GM23248 (cell line): ENCODE measurements around the gene HPRT1. TPM values are rescaled to one million over a fixed set of nuclear protein-coding genes. Genes with fewer than 3 reads are reported as not detected.

Experiments used
- DNase-seq: peaks from one replicate; pipeline ENCODE4 v3.0.0-alpha.2; 2015
- H2AFZ ChIP-seq: fragments of 200-600 bp; sonication (generic); 2 replicates; pipeline ENCODE4 v1.6.1; 2016; ENCODE audit warnings: antibody characterized with exemption
- H3F3A ChIP-seq: fragments of 200-600 bp; sonication (generic); 2 replicates; pipeline ENCODE4 v1.6.1; 2016; ENCODE audit warnings: mild to moderate bottlenecking, antibody characterized with exemption, mixed run types; ENCODE audit not compliant: insufficient read depth
- H3K27ac ChIP-seq: fragments of 200-600 bp; sonication (generic); 2 replicates; pipeline ENCODE4 v1.5.1; 2016; ENCODE audit warnings: mild to moderate bottlenecking
- H3K27me3 ChIP-seq: fragments of 200-600 bp; sonication (generic); replicated peaks from 2 replicates; pipeline ENCODE4 v1.6.1; 2016; ENCODE audit warnings: mild to moderate bottlenecking; ENCODE audit not compliant: insufficient read depth
- H3K36me3 ChIP-seq: fragments of 200-600 bp; sonication (generic); 2 replicates; pipeline ENCODE4 v1.6.1; 2016; ENCODE audit warnings: low read depth, mild to moderate bottlenecking
- H3K4me1 ChIP-seq: fragments of 200-600 bp; sonication (generic); 2 replicates; pipeline ENCODE4 v1.6.1; 2016; ENCODE audit warnings: mild to moderate bottlenecking; ENCODE audit not compliant: insufficient read depth
- H3K4me2 ChIP-seq: fragments of 200-600 bp; sonication (generic); one replicate; pipeline ENCODE4 v1.6.1; 2016; ENCODE audit warnings: mild to moderate bottlenecking; ENCODE audit not compliant: unreplicated experiment
- H3K4me3 ChIP-seq: fragments of 200-600 bp; sonication (generic); 2 replicates; pipeline ENCODE4 v1.5.1; 2016; ENCODE audit warnings: mild to moderate bottlenecking
- H3K79me2 ChIP-seq: fragments of 200-600 bp; sonication (generic); 2 replicates; pipeline ENCODE4 v1.6.1; 2016; ENCODE audit warnings: mild to moderate bottlenecking; ENCODE audit not compliant: insufficient read depth
- H3K9ac ChIP-seq: fragments of 200-600 bp; sonication (generic); 2 replicates; pipeline ENCODE4 v1.6.1; 2016; ENCODE audit warnings: mild to moderate bottlenecking
- H3K9me2 ChIP-seq: fragments of 200-600 bp; sonication (generic); 2 replicates; pipeline ENCODE4 v1.6.1; 2016; ENCODE audit warnings: mixed run types, mild to moderate bottlenecking, moderate library complexity; ENCODE audit not compliant: insufficient read depth
- H3K9me3 ChIP-seq: fragments of 200-600 bp; sonication (generic); one replicate; pipeline ENCODE4 v1.6.1; 2017; ENCODE audit warnings: low read depth
- H4K20me1 ChIP-seq: fragments of 200-600 bp; sonication (generic); 2 replicates; pipeline ENCODE4 v1.6.0; 2016; ENCODE audit not compliant: insufficient read depth
- EZH2 ChIP-seq: fragments of 200-600 bp; sonication (generic); IDR thresholded peaks from 2 replicates; pipeline ENCODE4 v1.6.1; 2018; ENCODE audit warnings: antibody characterized with exemption, mild to moderate bottlenecking; ENCODE audit not compliant: insufficient read depth, poor library complexity, severe bottlenecking
- EZH2phosphoT487 ChIP-seq: fragments of 200-600 bp; sonication (generic); IDR thresholded peaks from 2 replicates; pipeline ENCODE4 v1.6.1; 2018; ENCODE audit warnings: antibody characterized with exemption, moderate library complexity, mild to moderate bottlenecking, low read depth; ENCODE audit not compliant: insufficient read depth
- WGBS, 2 experiments: methylation state at CpG; one replicate each; pipeline ENCODE4 v1.1.6; 2015 to 2017; ENCODE audit warnings: low lambda C conversion rate in 2 of 2, low coverage in 1 of 2; ENCODE audit errors: missing lambda C conversion rate in 2 of 2; 5-methylcytosine and 5-hydroxymethylcytosine counted together
- in situ Hi-C: fragments of 300-500 bp; cut with MboI; formaldehyde crosslinking; loops from 2 replicates; pipeline ENCODE4 v1.15.0; 2020
- polyA plus RNA-seq: library from polyadenylated mRNA; unstranded; fragments of >200 nt; fragmentation: Nextera tagmentation; extraction: Ambion mirVana; gene quantifications from 2 replicates; pipeline ENCODE4 v1.2.1, GENCODE V29; 2016
- total RNA-seq: library from RNA; depleted of rRNA; stranded (reverse); fragments of >200 nt; shearing (Covaris generic); gene quantifications from 2 replicates; pipeline ENCODE4 v1.2.3, GENCODE V29; 2014

The HPRT1 gene
- total and polyA plus RNA-seq, 2 experiments from 2014 or later: 12.0 to 63.2 TPM

DNA sequence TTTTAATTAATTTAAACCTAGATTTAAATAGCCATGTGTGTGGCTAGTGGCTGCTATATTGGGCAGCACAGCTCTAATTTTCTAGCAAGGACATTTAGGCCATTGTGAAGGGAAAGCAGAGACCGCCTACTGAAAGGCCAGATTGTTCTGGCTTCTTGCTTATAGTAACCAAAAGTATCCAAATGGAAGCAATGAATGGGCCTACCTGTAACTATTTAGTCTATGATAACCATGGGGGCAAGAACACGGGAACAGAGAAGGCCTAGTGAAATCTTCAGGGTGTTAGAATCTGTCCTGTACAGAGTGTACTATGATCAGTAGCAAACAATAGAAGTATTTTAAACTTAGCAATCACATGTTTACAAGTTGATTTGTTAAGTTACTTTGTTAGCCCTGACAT is 16.5 kb upstream of the HPRT1 start:
- no peaks in the 10 kb centered on the region for H3K4me1 ChIP-seq
- H3K9ac ChIP-seq: no peak overlapping the region
- no peak overlapping the region for H3K27ac ChIP-seq
- WGBS, 2 experiments: 93 to 96% methylated on average over 2 of the region's 2 CpGs
- H4K20me1 ChIP-seq: no peaks in the 10 kb centered on the region
- no peaks in the 10 kb centered on the region for H3K79me2 ChIP-seq
- no peaks in the 10 kb centered on the region for H3K9me2 ChIP-seq
- no peak overlapping the region for H2AFZ ChIP-seq
- DNase-seq: no peak
- no peaks in the 10 kb centered on the region for H3K27me3 ChIP-seq
- TF ChIP-seq EZH2 (no peak), EZH2phosphoT487 (no peak)
- H3K4me3 ChIP-seq: no peak overlapping the region
- H3K36me3 ChIP-seq: no peaks in the 10 kb centered on the region
- in situ Hi-C loops: no loop called here
- H3K9me3 ChIP-seq: no peaks in the 10 kb centered on the region
- H3F3A ChIP-seq: no peaks in the 10 kb centered on the region
- no peak overlapping the region for H3K4me2 ChIP-seq

- no peak overlapping the region for H3K4me2 ChIP-seq
- H3K9me2 ChIP-seq: no peaks in the 10 kb centered on the region
- H3K36me3 ChIP-seq: no peaks in the 10 kb centered on the region
- in situ Hi-C loops: no loop called here
- no peak overlapping the region for H3K27ac ChIP-seq
- 90 to 97% methylated on average over 3 of the region's 3 CpGs for WGBS, 2 experiments
- no peaks in the 10 kb centered on the region for H4K20me1 ChIP-seq
- H3F3A ChIP-seq: no peaks in the 10 kb centered on the region
- TF ChIP-seq EZH2 (no peak), EZH2phosphoT487 (no peak)
- no peak overlapping the region for H3K9ac ChIP-seq
- no peak overlapping the region for H2AFZ ChIP-seq
- DNase-seq: no peak
- no peak overlapping the region for H3K4me3 ChIP-seq
- no peaks in the 10 kb centered on the region for H3K79me2 ChIP-seq
- H3K9me3 ChIP-seq: no peaks in the 10 kb centered on the region
- no peaks in the 10 kb centered on the region for H3K4me1 ChIP-seq
- H3K27me3 ChIP-seq: no peaks in the 10 kb centered on the region
Observed at GRCh38 chrX:134444681-134445080, 15.3 kb upstream of the HPRT1 start.

GRCh38 chrX:134452596-134452995 is 7.4 kb upstream of the HPRT1 start:
- Histone ChIP-seq H3K9me3 (no peaks in the 10 kb centered on the region), H3K4me3 (no peak overlapping the region), H3K27me3 (no peaks in the 10 kb centered on the region), H3K27ac (no peak overlapping the region), H3K36me3 (no peaks in the 10 kb centered on the region), H3K79me2 (no peaks in the 10 kb centered on the region), H3K9me2 (no peaks in the 10 kb centered on the region), H4K20me1 (no peaks in the 10 kb centered on the region), H2AFZ (no peak overlapping the region), H3K4me1 (no peaks in the 10 kb centered on the region), H3K9ac (no peak overlapping the region), H3K4me2 (no peak overlapping the region), H3F3A (no peaks in the 10 kb centered on the region)
- 70 to 75% methylated on average over 6 of the region's 6 CpGs for WGBS, 2 experiments
- in situ Hi-C loops: no loop called here
- no peak for DNase-seq
- no peak for TF ChIP-seq EZH2
- TF ChIP-seq EZH2phosphoT487: no peak

GRCh38 chrX:134453631-134454030 is 6.3 kb upstream of the HPRT1 start:
- H4K20me1 ChIP-seq: no peaks in the 10 kb centered on the region
- no peaks in the 10 kb centered on the region for H3K4me1 ChIP-seq
- no peaks in the 10 kb centered on the region for H3K36me3 ChIP-seq
- no peaks in the 10 kb centered on the region for H3K79me2 ChIP-seq
- TF ChIP-seq EZH2 (no peak), EZH2phosphoT487 (no peak)
- no peaks in the 10 kb centered on the region for H3K9me2 ChIP-seq
- no peak overlapping the region for H3K27ac ChIP-seq
- H3K27me3 ChIP-seq: no peaks in the 10 kb centered on the region
- H3K4me3 ChIP-seq: no peak overlapping the region
- no peak overlapping the region for H3K4me2 ChIP-seq
- in situ Hi-C loops: no loop called here
- WGBS, 2 experiments: 82 to 84% methylated on average over 6 of the region's 6 CpGs
- H3K9ac ChIP-seq: no peak overlapping the region
- no peaks in the 10 kb centered on the region for H3F3A ChIP-seq
- H2AFZ ChIP-seq: no peak overlapping the region
- DNase-seq: no peak
- H3K9me3 ChIP-seq: no peaks in the 10 kb centered on the region

DNA sequence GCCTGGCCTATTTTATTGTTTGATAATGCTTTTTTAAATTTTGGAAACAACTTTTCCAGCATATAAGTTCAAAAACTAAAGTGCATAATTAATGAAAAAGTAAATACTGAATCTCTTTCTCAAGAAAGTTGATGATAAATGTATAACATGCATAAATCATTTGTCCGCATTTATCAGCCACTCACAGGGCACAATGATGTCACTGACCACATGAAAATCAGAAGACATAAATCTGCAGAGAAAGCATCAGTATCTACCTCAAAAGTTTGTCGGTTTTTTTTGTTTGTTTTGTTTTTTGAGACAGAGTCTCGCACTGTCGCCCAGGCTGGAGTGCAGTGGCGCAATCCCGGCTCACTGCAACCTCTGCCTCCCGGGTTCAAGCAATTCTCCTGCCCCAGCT is 5.5 kb upstream of the HPRT1 start:
- Histone ChIP-seq H3K9ac (no peak overlapping the region), H4K20me1 (no peaks in the 10 kb centered on the region), H3K27me3 (no peaks in the 10 kb centered on the region), H3K4me2 (no peak overlapping the region), H3K4me1 (no peaks in the 10 kb centered on the region), H3F3A (no peaks in the 10 kb centered on the region), H2AFZ (no peak overlapping the region), H3K4me3 (no peak overlapping the region), H3K27ac (no peak overlapping the region), H3K79me2 (no peaks in the 10 kb centered on the region), H3K9me2 (no peaks in the 10 kb centered on the region), H3K36me3 (no peaks in the 10 kb centered on the region), H3K9me3 (no peaks in the 10 kb centered on the region)
- TF ChIP-seq EZH2phosphoT487 (no peak), EZH2 (no peak)
- in situ Hi-C loops: no loop called here
- no peak for DNase-seq
- WGBS, 2 experiments: 96 to 98% methylated on average over 7 of the region's 7 CpGs
